Right renal pelvis (tissue), 4 donors: ENCODE measurements around the gene CAMTA2. TPM values are rescaled to one million over a fixed set of nuclear protein-coding genes. Genes with fewer than 3 reads are reported as not detected.
A peak's percentile ranks its signal among the peaks of the same experiment; 100 is the strongest.

ENCODE experiments used
- DNase-seq, 4 donors: peaks; one replicate each; pipeline ENCODE4 v3.0.0-alpha.2; 2013; ENCODE audit warnings: low read depth in 4 of 4, low spot score in 3 of 4, missing footprints in 1 of 4
- polyA plus RNA-seq, 4 donors: library from polyadenylated mRNA; unstranded; fragments of 120-200 nt; gene quantifications; one replicate each; pipeline ENCODE4 v1.2.1, GENCODE V29; 2013; ENCODE audit not compliant: insufficient read length in 4 of 4

CAMTA2 gene
- polyA plus RNA-seq, 4 donors: 24.4 to 27.8 (median 25.3) TPM

DNA sequence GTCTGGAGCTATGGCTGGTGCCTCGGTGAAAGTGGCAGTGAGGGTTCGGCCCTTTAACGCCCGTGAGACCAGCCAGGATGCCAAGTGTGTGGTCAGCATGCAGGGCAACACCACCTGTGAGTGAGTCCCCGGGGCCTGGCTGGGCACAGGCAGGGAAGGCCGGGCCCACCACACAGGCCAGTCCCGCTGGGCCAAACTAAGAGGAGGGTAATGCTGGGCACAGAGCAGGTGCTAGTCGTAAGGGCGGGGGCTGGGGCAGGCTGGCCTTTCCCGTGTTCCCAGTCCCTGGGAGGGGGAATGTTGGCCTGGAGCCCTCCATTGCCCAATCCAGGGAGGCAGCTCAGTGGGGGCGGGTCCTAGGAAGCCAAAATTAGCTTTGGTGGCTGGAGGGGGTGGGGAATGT, 12.8 kb upstream of the CAMTA2 start:
- DNase-seq: no peak

GRCh38 chr17:4999430-5000093, 12.1 kb upstream of the CAMTA2 start:
- no peak for DNase-seq

DNA sequence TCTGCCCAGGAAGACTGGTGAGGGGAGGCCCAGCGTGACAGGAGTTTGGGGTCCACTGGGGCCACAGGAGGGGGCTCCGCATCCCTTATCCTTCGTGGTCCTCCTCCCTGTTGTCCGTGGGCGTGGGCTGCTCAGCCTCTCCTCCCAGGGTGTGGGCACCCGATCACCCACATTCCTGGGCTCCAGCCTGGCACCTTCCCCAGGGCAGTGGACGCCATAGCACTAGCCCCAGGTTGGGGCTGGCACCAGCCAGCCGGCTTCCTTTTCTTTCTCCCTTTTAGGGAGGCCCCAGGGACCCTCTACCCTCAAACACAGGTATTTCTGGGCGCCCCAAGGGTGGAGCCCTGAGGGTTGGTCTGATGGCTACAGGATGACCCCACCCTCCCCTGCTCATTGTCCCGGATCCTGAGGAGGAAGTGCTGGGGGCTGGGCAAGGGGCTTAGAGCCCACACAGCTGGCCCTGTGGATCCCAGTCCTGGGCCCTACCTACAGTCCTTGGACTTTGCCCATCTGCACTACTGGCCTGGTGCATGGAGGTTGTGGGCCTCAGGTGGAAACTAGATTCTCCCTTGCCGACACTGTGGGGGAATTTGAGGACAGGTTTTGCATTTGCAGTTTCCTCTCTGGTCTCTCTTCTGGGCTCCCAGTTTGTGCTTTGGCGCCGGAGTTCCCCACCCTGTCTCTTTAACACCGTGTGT, 11.4 kb upstream of the CAMTA2 start:
- no peak for DNase-seq

- DNase-seq: no peak
Measured at GRCh38 chr17:4998027-4998731, 10.7 kb upstream of the CAMTA2 start.

DNA sequence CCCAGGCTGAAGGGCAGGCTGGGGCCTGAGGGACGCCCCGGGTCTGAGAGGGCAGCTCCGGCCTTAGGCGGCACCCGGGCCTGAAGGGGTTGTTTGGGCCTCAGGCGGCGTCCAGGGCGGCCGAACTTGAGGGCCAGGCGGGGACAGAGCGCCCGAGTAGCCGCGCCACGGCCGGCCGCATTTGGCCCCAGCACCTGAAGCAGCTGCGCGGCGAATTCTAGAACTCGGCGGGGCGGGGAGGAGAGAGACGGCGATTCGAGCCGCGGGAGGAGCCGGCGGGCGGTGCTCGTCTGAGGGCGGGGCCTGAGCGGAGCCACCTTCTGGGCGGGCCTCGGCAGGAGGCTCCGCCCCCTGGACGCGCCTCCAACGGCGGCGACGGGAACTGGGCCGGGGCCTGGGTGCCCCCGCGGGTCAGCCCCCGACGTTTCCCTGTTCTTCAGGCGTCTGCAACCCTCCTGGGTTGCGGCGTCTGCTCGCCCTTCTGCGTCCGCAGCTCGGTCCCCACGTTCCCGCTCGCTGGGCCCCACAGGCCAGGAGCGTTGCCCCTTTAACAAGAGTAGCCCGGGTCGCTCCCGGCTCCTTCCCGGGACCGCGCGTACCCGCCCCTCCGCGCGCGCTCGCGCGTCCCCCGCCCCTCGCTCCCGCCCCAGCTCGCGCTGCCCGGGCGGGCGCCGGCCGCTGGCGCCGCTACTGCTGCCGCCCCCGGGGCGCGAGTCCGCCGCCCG, 10.0 kb upstream of the CAMTA2 start, which contains the start of the genes INCA1 and KIF1C:
Gene INCA1, minus strand, starts transcription at position 221 of the 725 bp plus-strand sequence. CDS start 3,085 bp downstream, outside the sequence.
Gene KIF1C, plus strand, starts transcription at position 649 of the 725 bp plus-strand sequence. CDS start 2,297 bp downstream, outside the sequence.
- peak; percentile 78 to 91 (median 84) for DNase-seq

DNA sequence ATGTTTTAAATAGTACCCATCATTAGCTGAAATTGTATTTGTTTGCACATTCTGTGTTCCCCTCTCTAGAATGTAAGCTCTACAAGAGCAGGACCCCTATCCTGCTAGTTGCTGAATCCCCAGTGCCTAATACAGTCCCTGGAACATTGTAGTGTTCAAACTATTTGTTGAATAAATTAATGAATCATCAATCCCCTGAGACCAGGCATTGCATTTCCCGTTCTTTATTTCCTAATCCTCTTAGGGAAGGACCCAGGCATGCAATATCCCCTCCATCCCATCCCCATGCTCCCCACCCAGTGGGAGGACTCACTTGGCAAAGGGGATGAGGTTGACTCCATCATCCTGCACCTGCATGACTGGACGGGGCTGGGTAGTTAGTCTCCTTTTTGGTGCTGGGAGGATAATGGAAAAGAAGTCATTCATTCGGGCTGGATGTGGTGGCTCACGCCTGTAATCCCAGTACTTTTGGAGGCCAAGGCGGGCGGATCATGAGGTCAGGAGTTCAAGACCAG, 6.7 kb upstream of the CAMTA2 start:
- DNase-seq: no peak

DNA sequence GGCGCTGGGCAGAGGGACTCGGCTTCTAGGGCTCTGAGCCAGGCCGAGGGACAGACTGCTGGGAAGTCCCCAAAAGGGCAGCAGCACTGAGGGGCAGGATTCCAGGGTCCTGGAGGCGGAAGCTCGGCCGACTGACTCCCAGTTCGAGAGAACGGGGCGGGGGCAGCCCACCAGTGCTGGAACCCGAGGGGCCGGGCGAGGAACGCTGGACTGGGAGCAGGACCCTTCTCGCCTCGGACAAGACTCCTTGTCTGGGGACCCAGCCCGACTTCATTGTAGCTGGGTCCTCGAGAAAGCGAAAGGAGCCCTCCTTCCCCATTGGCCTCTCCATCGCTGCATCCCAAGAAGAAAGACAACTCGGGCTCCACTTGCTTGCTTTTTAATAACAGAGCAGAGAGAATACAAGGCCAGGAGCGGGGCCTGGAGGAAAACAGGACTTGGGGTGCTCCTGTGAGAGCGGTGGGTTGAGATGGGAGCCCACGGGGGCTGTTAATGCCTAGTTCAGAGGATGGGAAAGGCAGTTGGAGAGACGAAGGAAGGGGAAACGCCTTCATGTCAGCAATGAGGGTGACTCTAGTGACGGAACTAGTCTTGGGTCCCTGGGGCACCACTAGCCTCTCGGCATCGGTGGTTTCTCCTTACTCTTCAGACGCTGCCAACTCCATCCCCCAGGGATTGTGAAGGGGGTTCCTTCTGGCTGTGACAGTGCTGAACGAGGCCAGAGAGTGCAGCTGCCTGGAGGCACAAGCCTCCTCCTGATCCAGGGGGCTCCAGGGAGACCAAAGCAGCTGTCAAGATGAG, 492 bp upstream of the CAMTA2 start:
- DNase-seq: no peak

- no peak for DNase-seq
Measured at GRCh38 chr17:4986403-4986802, 1.1 kb downstream of the CAMTA2 start.

DNA sequence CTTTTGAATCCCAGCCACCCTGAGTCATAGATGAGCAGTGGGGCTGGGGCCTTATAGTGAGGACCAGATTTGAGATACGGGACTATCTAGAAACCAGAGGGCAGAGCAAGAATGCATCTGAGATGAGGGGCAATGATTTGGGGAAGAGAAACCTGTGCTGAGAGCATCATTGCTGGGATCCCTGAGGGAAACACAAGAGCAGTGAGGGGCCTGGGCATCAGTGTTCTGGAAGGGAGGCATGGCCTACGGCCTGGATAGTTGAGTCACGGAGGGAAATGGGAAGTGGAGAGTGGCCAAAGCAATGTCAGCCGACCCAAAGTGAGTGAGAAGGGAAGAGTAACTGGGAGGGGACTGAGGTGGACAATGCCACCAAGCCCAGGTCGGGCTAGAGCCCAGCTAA, 5.2 kb downstream of the CAMTA2 start:
- DNase-seq: no peak

DNA sequence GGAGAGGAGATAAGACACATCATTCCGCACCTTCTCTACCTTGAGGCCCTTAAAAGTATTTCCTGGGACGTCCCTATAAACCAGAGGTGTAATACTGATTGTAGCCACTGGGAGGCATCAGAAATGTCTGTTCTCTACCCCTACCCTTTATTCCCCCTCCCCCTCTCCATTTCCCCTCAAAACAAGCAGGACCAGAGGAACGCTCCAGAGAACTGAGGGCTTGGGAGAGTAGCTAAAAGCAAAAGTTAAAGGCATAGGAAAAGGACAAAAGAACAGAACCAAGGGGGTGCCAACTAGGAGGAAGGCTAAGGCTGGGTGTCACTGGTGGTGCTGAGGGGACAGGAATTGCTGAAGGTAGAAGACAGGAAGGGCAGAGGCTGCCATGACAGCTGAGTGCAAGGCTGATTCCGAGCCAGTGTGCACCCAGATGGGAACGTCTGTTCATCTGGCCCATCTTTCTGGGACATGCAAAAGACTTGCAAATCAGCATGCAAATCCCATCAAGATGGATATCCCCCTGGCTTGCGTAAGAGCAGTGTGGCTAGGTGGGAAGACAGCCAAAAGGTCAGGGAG, 6.7 kb downstream of the CAMTA2 start:
- DNase-seq: peak; percentile 57 to 68 (median 63)

DNA sequence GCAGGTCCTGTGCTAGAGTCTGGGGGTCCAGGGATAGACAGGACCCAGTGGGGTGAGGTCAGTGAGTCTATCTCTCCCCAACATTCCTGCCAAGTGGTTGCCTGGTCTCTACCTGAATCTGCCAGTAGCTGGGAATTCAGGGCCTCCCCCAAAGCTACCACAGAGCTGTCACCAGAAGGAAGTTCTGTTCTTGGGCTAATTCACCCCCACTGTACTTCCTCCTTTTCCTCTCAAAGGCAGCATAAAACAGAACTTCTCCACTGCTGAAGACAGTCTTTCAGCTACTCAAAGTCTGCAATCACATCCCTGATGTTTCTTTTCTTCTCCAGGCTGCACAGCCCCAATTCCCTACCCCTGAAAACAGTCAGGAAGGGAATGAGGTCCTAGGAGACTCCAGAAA, 8.7 kb downstream of the CAMTA2 start:
- no peak for DNase-seq

DNA sequence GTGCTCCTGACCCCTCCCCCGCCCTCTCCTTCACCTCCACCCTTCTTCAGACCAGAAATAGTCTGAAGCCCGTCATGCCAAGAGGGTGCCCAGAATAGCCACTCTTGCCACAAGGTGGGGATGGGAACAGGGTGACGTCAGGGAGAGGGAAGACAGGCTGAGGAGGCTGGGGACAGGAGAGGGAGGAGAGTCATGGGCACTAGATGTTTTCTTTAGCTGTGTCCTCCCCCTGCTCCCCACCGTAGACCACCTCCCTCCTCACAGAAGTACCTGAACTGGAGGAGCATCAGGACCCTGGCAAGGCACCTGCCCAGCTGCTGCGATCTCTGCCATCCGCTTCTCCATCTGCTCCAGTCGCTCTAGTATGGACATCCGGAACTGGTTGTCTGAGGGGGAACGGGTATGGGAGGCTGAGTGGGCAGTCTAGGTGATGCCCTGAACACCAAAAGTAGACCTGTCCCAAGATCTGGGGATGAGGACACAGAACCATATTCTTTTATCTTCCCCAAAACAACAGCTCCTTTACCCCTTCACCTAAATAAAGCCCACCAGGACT, 13.3 kb downstream of the CAMTA2 start:
- DNase-seq: no peak

- no peak for DNase-seq
Measured at GRCh38 chr17:4973256-4974114, 14.0 kb downstream of the CAMTA2 start.

- DNase-seq: no peak
Measured at GRCh38 chr17:4972752-4973151, 14.7 kb downstream of the CAMTA2 start.

- no peak for DNase-seq
Measured at GRCh38 chr17:4972322-4972721, 15.2 kb downstream of the CAMTA2 start.

GRCh38 chr17:4971826-4972225, 15.6 kb downstream of the CAMTA2 start:
- DNase-seq: no peak

DNA sequence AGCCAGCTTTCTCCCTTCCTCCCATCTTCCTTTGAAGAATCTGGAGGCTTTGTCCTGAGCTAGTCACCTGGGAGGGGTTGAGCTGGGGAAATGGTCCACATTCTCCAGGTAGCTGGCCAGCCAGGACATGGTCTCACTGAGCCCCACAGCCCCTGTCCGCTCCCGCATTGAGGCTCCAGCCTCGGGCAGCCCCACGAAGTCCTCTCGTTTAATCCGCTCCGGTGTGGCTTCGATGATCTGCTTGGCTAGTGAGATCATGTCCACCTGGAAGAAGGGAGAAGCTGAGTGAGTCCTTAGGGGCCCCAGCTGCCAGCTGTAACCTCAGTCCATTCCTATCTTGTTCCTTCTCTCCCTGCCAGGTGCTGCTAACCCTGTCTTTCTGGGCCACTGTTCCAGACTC, 17.2 kb downstream of the CAMTA2 start:
- no peak for DNase-seq

DNA sequence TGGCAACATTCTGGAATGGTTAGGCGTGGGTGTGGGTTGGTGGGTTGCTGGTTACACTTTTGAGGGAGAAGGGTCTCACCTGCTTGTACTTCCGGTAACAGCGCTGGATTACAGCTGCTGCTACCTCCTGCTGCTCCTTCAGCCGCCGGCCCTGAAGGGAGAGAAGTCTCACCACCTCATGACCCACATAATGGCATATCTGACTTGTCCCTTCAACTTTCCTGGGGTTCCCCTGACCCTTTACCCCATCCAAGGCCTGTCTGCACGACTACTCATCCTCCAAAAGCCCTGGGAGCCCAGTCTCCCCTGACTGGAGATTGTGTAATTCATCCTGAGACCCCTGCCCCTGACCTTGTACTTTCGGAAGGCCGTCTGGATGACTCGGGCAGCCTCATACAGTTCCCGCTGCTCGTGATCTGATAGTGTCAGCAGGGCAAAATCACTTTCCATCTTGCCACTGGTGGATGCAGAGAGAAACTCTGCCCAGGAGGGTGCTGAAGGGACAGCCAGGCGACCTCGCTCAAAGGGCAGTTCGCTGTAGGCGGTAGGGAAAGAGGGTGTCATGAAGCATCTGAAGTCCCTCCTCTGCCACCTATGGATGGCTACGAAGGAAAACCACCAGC, 17.8 kb downstream of the CAMTA2 start:
- no peak for DNase-seq
